GM19468 (cell line): ENCODE results near the gene ADK.
"Not testable (repeated sequence)": the region's sequence is repeated elsewhere in the genome, so short reads cannot be mapped to it uniquely, and the experiment has no call there.

ENCODE experiments used
- ATAC-seq: cut with Tn5 transposase; IDR thresholded peaks from one replicate; pipeline ENCODE4 v1.9.1; 2021; ENCODE audit warnings: mild to moderate bottlenecking, moderate library complexity, moderate number of reproducible peaks; ENCODE audit not compliant: unreplicated experiment; ENCODE audit errors: extremely low read depth

The ADK gene

DNA sequence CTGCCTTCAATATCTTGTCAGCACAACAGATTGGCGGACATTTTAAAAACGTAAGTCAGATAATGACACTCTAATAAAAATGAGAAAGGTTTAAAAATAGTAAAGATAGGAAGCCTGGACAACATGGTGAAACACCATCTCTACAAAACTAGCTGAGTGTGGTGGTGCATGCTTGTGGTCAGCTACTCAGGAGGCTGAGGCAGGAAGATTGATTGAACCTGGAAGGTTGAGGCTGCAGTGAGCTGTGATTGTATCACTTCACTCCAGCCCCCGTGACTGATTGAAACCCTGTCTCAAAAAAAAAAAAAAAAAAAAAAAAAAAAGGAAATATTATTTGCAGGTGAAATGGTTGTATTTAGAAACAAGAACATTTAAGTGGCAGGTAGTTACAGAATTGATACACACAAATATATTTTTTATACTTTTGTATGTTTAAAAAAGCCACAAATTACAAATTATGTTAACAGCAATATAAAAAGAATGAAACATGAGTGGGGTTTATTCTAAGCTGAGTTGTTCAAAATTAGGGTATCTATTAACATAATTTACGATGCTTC, 141.9 kb downstream of the ADK start:
- ATAC-seq, result no peak

DNA sequence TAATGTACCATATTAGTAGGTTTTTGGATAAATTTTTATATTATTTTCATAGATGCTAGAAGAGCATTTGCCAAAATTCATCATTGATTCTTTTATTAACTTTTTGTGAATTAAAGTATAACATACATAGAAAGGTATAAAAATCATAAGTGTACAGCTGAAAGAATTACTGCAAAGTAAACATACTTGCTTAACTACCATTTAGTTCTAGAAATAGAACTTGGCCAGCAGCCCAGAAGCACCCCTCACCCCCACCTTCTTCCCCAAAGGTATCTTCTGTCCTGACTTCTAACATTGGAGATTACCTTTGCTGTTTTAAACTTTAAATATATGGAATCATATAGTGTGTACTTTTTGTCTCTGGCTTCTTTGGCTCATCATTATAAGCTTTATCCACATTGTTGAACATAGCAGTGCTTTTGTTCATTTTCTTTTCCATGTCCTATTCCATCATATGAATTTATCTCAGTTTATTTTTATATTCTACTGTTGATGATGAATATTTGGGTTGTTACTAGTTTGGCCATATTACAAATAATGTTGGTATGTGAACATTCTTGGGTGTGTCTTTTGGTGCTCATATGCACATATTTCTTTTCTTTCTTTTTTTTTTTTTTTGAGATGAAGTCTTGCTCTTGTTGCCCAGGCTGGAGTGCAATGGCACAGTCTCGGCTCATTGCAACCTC, 142.8 kb downstream of the ADK start:
- ATAC-seq, result no peak

DNA sequence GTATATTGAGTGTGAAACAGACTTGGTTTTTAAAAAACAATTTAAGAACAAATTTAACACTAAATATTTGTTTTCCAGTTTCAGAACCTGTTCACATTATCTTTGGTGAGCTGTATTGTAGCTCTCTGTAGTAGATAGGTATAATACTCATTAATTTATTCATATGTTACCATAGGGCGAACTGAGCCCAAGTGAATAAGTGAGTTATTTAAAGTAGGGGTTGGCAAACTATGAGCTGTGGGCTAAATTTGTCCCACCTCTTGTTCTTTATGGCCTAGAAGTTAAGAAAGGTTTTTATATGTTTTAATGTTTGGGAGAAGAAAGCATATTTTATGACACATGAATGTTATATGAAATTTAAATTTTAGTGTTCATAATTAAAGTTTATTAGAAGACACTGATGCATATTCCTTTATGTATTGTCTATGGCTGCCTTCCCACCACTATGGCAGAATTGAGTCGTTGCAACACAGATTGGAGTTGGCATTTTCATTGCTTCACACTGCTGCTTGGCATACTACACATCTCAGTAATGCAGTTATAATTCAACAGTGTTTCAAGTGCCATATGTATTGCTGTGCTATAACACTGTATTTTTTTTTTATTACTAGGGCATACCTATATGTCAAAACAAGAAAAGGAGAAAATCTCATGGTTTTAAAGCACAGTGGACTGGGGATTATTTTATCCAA, 146.5 kb downstream of the ADK start:
- ATAC-seq, result no peak

DNA sequence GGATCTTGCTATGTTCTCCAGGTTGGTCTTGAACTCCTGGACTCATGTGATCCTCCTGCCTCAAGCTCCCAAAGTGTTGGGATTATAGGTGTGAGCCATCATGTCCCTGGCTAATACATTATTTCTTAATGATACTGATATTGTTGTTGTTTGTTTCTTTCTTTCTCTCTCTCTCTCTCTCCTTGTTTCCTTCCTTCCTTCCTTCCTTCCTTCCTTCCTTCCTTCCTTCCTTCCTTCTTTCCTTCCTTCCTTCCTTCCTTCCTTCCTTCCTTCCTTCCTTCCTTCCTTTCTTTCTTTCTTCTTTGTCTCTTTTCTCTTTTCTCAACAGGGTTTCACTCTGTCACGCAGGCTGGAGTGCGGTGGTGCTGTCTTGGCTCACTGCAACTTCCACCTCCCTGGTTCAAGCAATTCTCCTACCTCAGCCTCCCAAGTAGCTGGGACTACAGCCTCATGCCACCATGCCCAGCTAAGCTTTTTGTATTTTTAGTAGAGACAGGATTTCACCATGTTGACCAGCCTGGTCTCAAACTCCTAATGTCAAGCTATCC, 149.1 kb downstream of the ADK start:
- ATAC-seq, result not testable (repeated sequence)

DNA sequence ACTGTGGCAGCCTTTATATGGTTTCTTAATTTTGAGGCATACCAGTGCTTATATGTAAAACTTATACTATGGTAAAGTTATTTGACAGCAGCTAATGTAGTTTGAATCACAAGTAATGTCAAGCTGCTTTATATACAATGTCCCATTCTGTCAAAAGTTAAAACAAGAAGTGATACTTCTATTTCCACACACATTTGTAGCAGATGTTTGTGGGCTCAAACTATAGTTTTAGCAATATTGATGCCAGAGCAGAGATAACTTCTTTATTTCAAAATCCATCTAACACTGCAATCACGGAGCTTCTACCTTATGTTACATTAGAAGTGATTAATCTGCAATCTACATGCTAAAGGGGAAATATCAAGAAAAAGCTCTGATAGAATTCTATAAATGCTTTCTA, 149.6 kb downstream of the ADK start:
- ATAC-seq, result no peak

DNA sequence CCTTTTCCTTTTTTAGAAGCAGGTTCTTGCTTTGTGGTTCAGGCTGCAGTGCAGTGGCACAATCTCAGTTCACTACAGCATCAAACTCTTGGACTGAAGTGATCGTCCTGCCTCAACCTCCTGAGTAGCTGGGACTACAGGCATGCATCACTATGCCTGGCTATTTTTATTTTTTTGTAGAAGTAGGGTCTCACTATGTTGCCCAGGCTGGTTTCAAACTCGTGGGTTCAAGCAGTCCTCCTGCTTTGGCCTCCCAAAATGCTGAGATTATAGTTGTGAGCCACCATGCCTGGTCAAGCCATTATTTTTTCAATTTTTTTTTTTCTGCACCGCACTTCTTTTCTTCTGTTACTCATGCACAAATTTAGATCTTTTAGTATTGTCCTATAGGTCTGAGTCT, 154.7 kb downstream of the ADK start:
- no peak for ATAC-seq

DNA sequence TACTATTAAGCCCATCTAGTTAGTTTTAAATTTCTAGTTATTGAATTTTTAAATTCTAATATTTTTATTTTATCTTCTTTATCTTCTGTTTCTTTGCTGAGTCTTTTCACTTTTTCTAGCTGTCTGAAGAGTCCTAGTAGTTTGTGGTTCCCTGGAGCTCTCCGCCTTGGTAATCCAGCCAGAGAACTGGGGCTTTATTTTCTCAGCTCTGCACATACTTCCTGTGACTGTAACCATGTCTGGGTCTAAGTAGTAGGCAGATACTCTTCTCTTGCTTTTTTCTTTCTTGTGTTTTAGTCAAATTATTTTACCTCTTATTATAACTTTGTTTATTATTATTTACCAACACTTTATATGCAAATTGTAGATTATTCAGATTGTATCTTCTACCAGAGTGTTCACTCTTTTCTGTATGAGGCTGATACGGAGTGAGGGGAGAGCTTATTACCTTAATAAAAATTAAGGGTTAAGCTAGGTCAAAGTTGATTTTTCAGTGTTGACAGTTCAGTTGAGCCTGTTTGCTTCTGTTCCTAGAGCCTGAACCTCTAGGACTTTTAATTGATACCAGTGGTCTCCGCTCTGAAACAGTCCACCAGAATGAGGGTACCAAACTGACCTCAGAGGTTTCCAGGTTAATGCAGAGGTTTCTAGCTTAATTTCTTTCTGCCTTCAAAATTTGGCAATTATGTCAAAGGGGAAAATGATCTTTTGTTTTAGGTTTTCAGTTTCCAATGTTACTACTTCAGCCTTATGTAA, 155.4 kb downstream of the ADK start:
- ATAC-seq, result no peak

DNA sequence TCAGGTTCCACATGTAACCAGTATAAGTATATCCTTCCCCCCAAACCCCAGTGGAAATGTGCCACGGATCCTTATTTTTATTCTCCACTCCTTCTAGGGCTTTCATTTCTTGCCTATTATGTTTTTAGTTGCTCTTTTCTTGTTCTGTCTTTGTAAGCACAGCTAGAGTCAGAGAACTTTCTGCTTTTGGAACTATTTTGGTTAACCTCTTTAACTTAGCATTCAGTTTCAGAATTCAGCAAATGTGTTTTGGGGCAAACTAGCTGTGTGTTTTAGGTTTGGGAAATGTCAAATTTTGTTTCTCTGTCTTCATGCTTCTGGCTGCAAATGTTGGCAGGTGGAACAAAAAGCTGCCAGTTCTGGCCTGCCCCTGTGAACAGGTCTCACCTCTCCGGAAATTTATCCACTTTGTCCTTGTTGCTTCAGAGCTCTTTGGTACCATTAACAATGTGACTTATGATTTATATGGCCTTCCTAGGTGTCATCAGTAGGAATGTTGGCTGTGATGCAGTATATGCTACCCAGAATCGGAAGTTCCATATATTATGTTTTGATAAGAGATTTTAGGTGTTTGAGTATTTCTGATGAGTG, 156.1 kb downstream of the ADK start:
- ATAC-seq, result no peak

DNA sequence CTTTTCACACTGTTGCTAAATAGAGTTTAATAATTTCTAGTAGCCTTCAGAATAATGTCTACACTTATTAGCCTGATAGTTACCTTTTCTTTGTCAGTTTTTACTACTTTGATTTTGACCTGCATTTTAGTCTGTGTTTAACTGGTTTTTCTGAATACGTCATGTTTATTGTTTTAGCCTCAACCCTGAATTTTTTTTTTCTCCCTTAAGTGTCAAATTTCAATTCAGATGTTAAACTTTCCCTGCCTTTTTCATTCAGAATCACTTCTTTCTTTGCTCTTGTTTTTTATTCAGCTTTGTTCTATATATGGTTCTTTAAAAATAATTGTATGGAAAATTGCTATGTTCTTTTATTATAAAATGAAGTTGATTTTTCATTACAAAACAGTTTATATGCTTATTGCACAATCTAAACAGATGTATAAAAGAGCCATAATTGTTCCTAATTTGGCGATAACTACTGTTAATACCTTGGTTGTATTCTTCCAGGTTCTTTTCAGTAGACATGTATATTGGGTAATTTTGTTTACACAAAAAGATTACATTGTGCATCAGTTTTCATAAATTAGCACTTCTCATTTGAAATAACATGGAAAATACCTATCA, 159.7 kb downstream of the ADK start:
- no peak for ATAC-seq

DNA sequence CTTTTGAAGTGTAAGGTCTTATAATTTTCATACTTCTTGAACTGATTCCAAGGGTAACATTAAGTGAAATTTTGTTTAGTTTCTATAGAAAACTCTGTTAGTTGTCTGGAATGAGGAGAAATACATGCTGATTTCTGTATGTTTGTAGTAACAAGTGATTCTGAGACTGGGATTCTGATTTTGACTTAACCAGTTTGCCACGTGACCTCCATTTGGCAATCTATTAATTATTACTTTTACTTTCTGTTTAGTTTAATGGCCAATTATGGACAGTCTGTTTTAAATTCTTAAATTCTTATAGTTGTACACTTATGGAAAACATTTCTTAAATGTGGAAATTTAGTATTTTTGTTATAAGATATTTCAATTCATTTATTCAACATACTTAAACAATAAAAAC, 163.1 kb downstream of the ADK start:
- no peak for ATAC-seq

DNA sequence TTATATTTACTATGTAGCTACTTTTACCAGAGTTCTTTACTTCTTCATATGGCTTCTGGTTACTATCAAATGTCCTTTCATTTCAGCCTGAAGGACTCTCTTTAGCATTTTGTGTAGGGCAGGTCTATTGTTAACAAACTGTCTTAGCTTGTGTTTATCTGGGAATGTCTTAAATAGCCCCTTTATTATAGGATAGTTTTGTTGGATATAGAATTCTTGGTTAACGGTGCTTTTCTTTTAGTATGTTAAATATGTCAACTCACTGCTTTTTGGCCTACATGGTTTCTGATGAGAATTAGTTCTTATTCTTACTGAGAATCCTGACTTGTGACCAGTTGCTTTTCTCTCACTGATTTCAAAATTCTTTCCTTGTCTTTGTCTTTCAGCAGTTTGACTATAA, 169.0 kb downstream of the ADK start:
- no peak for ATAC-seq

DNA sequence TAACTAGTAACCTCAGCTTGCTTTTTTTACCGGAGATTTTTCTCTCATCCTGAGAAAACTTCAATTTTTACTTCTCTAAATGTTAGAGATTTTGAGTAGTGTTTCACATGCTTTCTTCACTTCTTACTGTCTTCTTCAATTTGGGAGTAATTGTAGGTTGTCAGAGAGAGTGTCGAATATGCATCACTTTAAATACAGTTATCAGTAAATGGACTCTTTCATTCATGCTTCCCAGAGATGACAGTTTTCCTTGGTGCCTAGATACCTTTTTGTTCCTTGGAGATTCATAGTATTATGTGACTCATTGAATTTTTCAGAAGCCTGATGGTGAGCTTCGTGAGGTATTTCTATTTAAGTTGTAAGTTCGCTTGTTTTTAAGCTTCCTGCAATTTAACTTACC, 169.7 kb downstream of the ADK start:
- ATAC-seq, result no peak

DNA sequence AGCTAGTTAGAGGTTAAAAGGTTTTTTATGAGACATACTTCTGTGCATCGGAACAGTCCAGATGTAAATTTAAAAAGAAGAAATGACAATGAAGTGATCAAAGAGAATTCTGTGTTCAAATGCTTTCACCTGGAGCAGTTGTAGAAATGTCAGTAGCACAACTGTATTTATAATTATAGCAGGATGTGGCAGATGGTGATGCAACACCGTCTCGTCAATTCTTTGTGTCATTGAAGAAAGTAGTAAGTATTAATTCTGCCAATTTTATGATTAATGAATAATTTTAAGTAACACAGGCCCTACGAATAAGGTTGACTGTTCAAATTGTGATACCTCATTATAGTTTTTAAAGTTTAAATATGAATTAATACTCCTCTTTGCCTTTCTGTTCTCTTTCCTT, 171.1 kb downstream of the ADK start:
- ATAC-seq, result no peak

DNA sequence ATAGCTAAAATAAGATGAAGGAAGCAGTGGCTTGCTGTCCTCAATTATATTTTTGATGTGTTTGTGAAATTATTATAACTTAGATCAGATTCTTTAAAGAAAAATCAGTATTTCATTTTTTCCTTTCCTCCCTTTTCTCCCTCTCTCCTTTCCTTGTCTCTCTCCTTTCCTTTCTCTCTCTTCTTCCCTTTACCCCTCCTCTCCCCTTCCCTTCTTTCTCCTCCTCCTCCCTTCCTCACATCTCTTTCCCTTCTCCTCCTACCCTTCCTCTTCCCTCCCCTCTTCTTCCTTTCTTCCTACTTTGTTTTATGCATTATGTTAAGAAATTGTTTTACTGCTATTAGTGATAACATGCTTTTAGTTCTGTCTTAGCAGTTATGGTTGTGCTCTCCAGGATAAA, 171.5 kb downstream of the ADK start:
- ATAC-seq, result no peak

DNA sequence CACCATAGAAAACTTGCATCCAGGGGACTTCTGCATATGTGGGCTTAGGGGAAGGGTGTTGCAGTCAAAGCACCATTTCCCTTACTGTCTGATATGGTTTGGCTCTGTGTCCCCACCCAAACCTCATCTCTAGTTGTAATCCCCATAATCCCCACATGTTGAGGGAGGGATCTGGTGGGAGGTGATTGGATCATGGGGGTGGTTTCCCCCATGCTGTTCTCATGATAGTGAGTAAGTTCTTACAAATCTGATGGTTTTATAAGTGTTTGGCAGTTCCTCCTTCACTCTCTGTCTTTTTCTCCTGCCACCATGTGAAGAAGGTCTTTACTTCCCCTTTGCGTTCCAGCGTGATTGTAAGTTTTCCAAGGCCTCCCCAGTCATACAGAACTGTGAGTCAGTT, 177.4 kb downstream of the ADK start:
- ATAC-seq, result no peak

DNA sequence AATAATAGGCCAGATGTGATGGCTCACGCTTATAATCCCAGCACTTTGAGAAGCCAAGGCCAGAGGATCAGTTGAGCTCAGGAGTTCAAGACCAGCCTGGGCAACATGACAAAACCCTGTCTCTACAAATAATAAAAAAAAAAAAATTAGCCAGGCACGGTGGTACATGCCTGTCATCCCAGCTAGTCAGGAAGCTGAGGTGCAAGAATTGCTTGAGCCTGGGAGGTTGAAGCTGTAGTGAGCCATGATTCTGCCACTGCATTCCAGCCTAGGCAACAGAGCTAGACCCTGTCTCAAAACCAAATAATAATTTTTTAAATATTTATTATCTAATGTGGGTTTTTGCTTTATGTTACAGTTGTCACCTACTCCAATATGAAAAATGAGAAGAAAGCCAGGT, 178.9 kb downstream of the ADK start:
- no peak for ATAC-seq

DNA sequence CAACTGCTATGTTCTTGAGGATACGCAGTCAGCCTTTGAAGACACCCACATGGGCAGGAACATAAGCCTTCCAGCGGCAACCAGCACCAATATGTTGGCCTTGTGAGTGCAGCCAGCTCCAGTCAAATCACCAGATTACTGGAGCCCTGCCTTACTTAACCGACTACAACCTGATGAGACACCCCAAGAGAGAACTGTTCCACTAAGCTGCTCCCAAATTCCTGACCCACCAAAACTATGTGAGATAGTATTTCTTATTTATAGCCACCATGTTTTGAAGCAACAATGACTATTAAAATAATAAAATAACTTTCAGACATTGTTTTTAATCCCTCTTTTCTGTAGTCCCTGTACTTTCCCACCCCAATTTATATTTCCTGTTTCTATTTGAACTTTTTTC, 179.6 kb downstream of the ADK start:
- ATAC-seq, result no peak

DNA sequence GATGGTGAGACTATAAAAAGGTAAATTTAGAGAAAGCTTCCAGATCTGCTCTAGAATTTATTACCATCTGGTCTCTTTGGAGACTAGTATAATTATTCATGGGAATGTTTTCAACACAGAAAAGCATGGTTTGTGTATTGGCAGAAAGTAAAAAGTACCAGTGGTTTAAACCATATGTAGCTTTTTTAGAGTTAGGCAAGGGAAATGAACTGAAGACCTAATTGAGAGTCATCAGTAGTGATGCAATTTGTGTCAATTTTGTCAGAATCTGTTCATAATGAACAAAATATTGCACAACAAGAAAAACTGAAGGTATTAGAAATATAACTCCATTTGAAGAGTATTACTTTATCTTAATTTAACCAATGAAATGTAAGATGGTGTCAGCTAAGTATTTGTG, 181.4 kb downstream of the ADK start:
- ATAC-seq, result no peak

DNA sequence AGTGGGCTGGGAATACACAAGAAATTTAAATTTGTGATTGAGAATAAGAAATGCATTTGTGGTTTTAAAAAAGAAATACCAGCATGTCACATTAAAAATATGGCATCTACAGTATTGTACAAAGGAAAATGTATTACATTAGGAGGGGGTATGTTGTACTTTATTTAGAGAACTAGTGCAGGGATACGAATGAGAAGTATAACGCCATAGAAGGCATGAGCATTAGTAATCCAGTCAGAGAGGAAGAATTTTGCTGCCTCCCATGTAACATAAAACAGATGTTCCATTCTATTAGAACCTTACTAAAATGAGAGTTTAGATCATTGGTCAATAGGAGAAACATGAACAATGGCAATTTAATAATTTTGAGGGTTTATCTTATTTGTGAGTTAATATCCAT, 182.2 kb downstream of the ADK start:
- ATAC-seq, result no peak

DNA sequence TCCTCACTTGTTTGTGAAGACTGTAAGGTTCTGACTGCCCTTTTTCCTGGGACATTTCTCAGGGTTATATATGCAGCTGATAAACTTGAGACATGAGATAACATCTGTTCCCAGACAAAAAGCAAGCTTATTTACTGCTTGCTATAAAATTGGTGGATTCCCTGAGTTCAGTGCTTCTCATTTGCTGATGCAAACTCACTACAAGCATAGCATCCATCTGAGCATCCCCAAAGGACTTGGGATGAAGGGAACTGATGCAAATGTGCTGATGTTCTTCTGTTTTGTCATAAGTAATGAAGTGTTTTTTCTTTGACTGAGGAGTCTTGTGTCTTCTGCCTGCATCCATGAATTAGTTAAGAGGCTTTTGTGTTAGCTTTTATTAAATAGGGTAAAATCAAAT, 183.2 kb downstream of the ADK start:
- no peak for ATAC-seq
